Measurements from ENCODE around the gene SLC2A9. TPM values are rescaled to one million over a fixed set of nuclear protein-coding genes. Genes with fewer than 3 reads are reported as not detected.

The SLC2A9 gene
- total and polyA plus RNA-seq, 2 of the 8 experiments (the other 6 are each of a cell fraction or from before 2014, with no cell fraction given), result 0.20 to 0.26 TPM

DNA sequence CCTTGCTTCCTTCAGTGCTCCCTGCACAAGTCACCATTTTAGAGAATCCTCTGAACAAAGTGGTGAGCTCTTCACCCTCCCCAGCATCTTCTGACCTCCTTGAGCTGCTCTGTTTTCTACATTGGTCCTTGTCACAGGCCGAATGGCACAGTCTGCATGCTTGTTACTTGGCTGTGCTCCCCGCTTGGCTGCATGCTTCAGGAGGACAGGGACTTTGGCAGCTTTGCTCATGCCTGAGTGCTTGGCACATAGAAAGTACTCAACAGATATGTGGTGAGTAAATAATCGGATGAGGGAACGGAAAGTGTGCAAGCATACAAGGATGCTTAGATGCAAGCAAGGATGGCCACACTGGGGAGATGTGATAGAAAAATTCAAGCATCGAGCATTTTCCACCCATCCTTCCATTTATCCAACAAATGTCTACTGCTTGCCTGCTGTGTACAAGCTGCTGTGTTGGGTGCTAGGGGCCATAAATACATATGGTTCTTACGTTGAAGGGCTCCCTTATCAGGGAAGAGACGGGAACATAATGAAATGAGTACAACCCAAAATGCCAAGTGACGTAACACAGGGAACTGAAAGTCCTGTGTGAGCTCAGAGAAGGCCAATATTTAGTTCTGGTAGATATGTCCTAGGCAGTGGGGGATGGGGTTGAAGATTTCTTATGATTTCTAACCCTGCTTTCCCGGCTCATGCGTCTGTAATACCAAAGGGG lies 31.2 kb downstream of the SLC2A9 start:
- Histone ChIP-seq H2BK15ac (ENCODE audit: low read length) (no peak overlapping the region), H2AFZ (ENCODE audit: low read length) (no peak overlapping the region), H3K4me1 (replicated peaks in 1 of 4; ENCODE audit: control insufficient read depth in 3 of 4, insufficient read depth in 4 of 4, low read length in 3 of 4) (no peaks in the 10 kb centered on the region), H3K27ac (ENCODE audit: low read depth, low read length) (no peak overlapping the region), H2AK5ac (ENCODE audit: low read depth, low read length) (no peak overlapping the region), H4K5ac (ENCODE audit: insufficient read length, low read depth, low read length) (no peak overlapping the region), H2BK20ac (ENCODE audit: low read length) (no peak overlapping the region), H4K8ac (ENCODE audit: extremely low read depth, insufficient read depth, low read length) (no peak overlapping the region), H3K4me2 (ENCODE audit: insufficient read depth in 1 of 2, low read depth in 2 of 2, low read length in 2 of 2) (no peak overlapping the region), H3K23ac (ENCODE audit: insufficient read length) (no peak overlapping the region), H3K79me2 (ENCODE audit: control insufficient read depth in 1 of 2, insufficient read depth in 2 of 2, low read length in 2 of 2) (no peaks in the 10 kb centered on the region), H3K4ac (replicated peaks; ENCODE audit: insufficient read length, low read depth, low read length) (no peak overlapping the region), H3K9ac (replicated peaks in 1 of 4; ENCODE audit: extremely low read depth in 1 of 4, low read depth in 3 of 4, low read length in 3 of 4) (no peak overlapping the region), H2BK12ac (ENCODE audit: low read depth, low read length) (no peak overlapping the region), H3K18ac (ENCODE audit: extremely low read depth, low read length) (no peak overlapping the region), H3K4me3 (ENCODE audit: extremely low read depth in 1 of 4, insufficient read depth in 2 of 4, low read depth in 3 of 4, low read length in 4 of 4) (no peak overlapping the region), H3K14ac (ENCODE audit: insufficient read length) (no peak overlapping the region), H3K23me2 (ENCODE audit: low read depth, low read length) (no peaks in the 10 kb centered on the region), H3K27me3 (replicated peaks in 1 of 4; ENCODE audit: control insufficient read depth in 3 of 4, extremely low read depth in 1 of 4, insufficient read depth in 3 of 4, low read length in 3 of 4) (no peaks in the 10 kb centered on the region), H4K91ac (replicated peaks; ENCODE audit: insufficient read length, low read length) (no peak overlapping the region), H2BK120ac (replicated peaks; ENCODE audit: low read depth, low read length) (no peak overlapping the region), H3K9me3 (ENCODE audit: insufficient read depth in 2 of 2, low read depth in 1 of 2, low read length in 1 of 2) (no peaks in the 10 kb centered on the region; a peak in 1 of 4 replicates), H2BK5ac (ENCODE audit: low read depth, low read length) (no peak overlapping the region), H4K20me1 (replicated peaks in 1 of 2; ENCODE audit: control insufficient read depth in 1 of 2, insufficient read depth in 2 of 2, low read length in 2 of 2) (no peaks in the 10 kb centered on the region), H3K56ac (replicated peaks; ENCODE audit: insufficient read length, low read depth, low read length) (no peak overlapping the region), H3K36me3 (ENCODE audit: control insufficient read depth in 2 of 4, insufficient read depth in 4 of 4, low read length in 3 of 4) (no peaks in the 10 kb centered on the region), H3K79me1 (ENCODE audit: low read depth, low read length) (no peaks in the 10 kb centered on the region)
- CTCF ChIA-PET (ENCODE audit: partially characterized antibody), result interaction anchor here (1.4 to 2.8 kb wide), 5 partner anchors 11 to 91 kb away, joined by 3 to 10 read pairs (median 6); no protein-coding TSS in a partner anchor
- POLR2A ChIA-PET (ENCODE audit: partially characterized antibody), result no interaction called here
- FAIRE-seq, result no peak
- WGBS, 2 experiments (ENCODE audit: extremely low coverage in 1 of 2, insufficient coverage in 1 of 2, insufficient read length in 1 of 2, insufficient replicate concordance in 2 of 2, low coverage in 1 of 2, low lambda C conversion rate in 2 of 2, missing lambda C conversion rate in 1 of 2), result 89% methylated on average over 10 of the region's 10 CpGs; no CpG with 5 or more reads in 1 of the 2 experiments
- no peak for DNase-seq (ENCODE audit: low read depth in 1 of 2, low spot score in 2 of 2)
- no peak for TF ChIP-seq RXRA (IDR thresholded peaks at IDR 0.05; ENCODE audit: insufficient read depth, low read depth, low read length)
- TF ChIP-seq BACH1 (IDR thresholded peaks at IDR 0.05; ENCODE audit: low read length), result no peak
- TF ChIP-seq CBX5 (IDR thresholded peaks at IDR 0.05; ENCODE audit: low read depth, low read length), result no peak
- no peak for TF ChIP-seq EZH2 (IDR thresholded peaks at IDR 0.05; ENCODE audit: low read depth, low read length, severe bottlenecking)
- TF ChIP-seq, protein P1, sequence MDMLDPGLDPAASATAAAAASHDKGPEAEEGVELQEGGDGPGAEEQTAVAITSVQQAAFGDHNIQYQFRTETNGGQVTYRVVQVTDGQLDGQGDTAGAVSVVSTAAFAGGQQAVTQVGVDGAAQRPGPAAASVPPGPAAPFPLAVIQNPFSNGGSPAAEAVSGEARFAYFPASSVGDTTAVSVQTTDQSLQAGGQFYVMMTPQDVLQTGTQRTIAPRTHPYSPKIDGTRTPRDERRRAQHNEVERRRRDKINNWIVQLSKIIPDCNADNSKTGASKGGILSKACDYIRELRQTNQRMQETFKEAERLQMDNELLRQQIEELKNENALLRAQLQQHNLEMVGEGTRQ (IDR thresholded peaks at IDR 0.05; ENCODE audit: low read length), result no peak
- TF ChIP-seq POU5F1 (IDR thresholded peaks at IDR 0.05; ENCODE audit: low read depth, low read length), result no peak
- TF ChIP-seq YY1 (IDR thresholded peaks at IDR 0.05; ENCODE audit: low read depth, low read length), result no peak
- no peak for TF ChIP-seq SRF (IDR thresholded peaks at IDR 0.05; ENCODE audit: low read depth, low read length)
- TF ChIP-seq SIX5 (IDR thresholded peaks at IDR 0.05; ENCODE audit: low read depth, low read length), result no peak
- TF ChIP-seq MAFK (IDR thresholded peaks at IDR 0.05; ENCODE audit: low read depth, low read length), result no peak
- TF ChIP-seq, protein P2, sequence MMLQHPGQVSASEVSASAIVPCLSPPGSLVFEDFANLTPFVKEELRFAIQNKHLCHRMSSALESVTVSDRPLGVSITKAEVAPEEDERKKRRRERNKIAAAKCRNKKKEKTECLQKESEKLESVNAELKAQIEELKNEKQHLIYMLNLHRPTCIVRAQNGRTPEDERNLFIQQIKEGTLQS (IDR thresholded peaks at IDR 0.05; ENCODE audit: insufficient read depth, low read depth, low read length), result no peak
- TF ChIP-seq GABPA (IDR thresholded peaks at IDR 0.05; ENCODE audit: borderline replicate concordance, insufficient read depth, low read length), result no peak
